AG09309 (cell line): Measurements from ENCODE around the gene COX6B2.

Source experiments
- DNase-seq: peaks from one replicate; pipeline ENCODE4 v3.0.0-alpha.2; 2010; ENCODE audit warnings: low read depth
- H3K4me3 ChIP-seq: 2 replicates; pipeline ENCODE4 v1.5.1; 2011; ENCODE audit warnings: mild to moderate bottlenecking, low read depth, low read length, moderate library complexity; ENCODE audit not compliant: control insufficient read depth
- TF ChIP-seq, protein P1 (sequence below): IDR thresholded peaks from 2 replicates; pipeline ENCODE4 v1.5.1; 2011; ENCODE audit warnings: mild to moderate bottlenecking, low read depth, low read length, inconsistent platforms; ENCODE audit not compliant: insufficient read depth, control insufficient read depth; ENCODE audit errors: missing control alignments

Gene COX6B2

DNA sequence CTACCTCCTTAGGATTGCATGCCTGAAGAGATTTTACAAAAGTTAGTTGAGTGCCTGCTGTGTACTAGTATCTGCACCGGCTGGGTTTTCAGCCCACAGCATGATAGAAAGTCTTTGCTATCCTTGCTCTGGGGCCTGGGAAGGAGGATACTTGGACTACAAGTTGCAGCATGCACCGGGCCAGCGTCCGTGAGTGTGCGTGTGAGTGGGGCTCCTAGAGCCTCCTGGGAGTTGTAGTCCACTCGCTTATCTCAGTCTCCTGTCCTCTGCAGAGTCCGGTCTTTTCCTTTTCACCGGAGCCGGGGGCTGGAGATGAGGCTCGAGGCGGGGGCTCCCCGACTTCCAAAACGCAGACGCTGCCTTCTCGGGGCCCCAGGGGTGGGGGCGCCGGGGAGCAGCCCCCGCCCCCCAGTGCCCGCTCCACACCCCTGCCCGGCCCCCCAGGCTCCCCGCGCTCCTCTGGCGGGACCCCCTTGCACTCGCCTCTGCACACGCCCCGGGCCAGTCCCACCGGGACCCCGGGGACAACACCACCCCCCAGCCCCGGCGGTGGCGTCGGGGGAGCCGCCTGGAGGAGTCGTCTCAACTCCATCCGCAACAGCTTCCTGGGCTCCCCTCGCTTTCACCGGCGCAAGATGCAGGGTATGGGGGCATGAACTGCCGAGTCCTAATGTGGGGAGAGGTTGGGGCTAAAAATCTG lies 50.1 kb downstream of the COX6B2 start:
- DNase-seq = no peak
- H3K4me3 ChIP-seq = no peak overlapping the region
- TF ChIP-seq, protein P1, sequence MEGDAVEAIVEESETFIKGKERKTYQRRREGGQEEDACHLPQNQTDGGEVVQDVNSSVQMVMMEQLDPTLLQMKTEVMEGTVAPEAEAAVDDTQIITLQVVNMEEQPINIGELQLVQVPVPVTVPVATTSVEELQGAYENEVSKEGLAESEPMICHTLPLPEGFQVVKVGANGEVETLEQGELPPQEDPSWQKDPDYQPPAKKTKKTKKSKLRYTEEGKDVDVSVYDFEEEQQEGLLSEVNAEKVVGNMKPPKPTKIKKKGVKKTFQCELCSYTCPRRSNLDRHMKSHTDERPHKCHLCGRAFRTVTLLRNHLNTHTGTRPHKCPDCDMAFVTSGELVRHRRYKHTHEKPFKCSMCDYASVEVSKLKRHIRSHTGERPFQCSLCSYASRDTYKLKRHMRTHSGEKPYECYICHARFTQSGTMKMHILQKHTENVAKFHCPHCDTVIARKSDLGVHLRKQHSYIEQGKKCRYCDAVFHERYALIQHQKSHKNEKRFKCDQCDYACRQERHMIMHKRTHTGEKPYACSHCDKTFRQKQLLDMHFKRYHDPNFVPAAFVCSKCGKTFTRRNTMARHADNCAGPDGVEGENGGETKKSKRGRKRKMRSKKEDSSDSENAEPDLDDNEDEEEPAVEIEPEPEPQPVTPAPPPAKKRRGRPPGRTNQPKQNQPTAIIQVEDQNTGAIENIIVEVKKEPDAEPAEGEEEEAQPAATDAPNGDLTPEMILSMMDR = no peak

DNA sequence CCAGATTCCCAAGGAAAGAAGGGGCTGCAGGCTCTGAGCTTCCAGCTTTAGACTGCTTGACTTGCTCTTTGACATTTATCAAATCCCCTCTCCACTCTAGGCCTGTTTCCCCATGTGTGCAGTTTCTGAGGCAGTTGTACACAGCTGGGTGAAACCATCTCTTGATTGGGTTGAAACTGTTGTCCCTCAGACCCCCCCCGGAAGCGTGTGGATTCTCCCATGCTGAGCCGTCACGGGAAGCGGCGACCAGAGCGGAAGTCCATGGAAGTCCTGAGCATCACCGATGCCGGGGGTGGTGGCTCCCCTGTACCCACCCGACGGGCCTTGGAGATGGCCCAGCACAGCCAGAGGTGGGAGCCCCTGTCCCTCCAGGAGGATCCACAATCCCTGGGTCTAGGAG lies 51.0 kb downstream of the COX6B2 start:
- no peak overlapping the region for H3K4me3 ChIP-seq
- TF ChIP-seq, protein P1 = no peak
- DNase-seq = no peak

- TF ChIP-seq, protein P1 = no peak
- H3K4me3 ChIP-seq = peak overlapping the region; percentile 43
These were observed 52.2 kb downstream of the COX6B2 start for GRCh38 chr19:55302318-55302703.

GRCh38 chr19:55301459-55302317 lies 52.8 kb downstream of the COX6B2 start:
- peak overlapping the region; percentile 43 for H3K4me3 ChIP-seq
- no peak for DNase-seq
- TF ChIP-seq, protein P1 = peak; percentile 86

More at GRCh38 chr19:55302318-55302703, 52.2 kb downstream of the COX6B2 start:
- no peak for DNase-seq

- no peak overlapping the region for H3K4me3 ChIP-seq
- TF ChIP-seq, protein P1 = no peak
These were observed 53.5 kb downstream of the COX6B2 start for GRCh38 chr19:55300886-55301458.

GRCh38 chr19:55299991-55300390 lies 54.5 kb downstream of the COX6B2 start:
- no peak overlapping the region for H3K4me3 ChIP-seq
- TF ChIP-seq, protein P1 = no peak
- DNase-seq = no peak

More at GRCh38 chr19:55300886-55301458, 53.5 kb downstream of the COX6B2 start:
- no peak for DNase-seq
